ENCODE results near the gene BCS1L.
A peak's percentile ranks its signal among the peaks of the same experiment; 100 is the strongest.
"Not testable (repeated sequence)": the region's sequence is repeated elsewhere in the genome, so short reads cannot be mapped to it uniquely, and the experiment has no call there.

The BCS1L gene

DNA sequence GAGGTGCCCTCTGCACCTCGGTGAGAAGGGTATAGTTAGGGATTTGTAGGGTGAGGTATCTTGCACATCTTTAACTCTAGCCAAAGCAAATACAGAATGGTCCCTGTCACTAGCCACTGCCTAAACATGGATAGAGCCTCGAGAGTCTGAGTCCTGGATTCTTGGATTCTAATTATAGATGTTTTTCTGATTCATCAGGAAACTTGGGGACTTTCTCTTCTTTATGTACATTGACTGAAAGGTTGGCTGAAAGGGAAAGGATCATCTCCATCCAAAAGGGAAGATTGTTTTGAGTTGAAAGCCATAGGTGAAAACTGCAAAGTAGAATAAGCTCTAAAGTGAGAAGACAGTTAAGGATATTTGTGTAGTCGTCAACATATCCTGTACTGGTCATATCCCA, 20.6 kb downstream of the BCS1L start:
- H3K4me3 ChIP-seq = no peak overlapping the region
- no peak for TF ChIP-seq Cebpa-rat (IDR thresholded peaks at IDR 0.05)
- no peak overlapping the region for H3K4me2 ChIP-seq
- H4K20me1 ChIP-seq = no peaks in the 10 kb centered on the region
- no peaks in the 10 kb centered on the region for H3K9me3 ChIP-seq
- H3K9ac ChIP-seq = no peak overlapping the region
- peaks cover 8% of the 10 kb centered on the region; the same call in 1 of the 2 replicates for H3K36me3 ChIP-seq
- H3K27me3 ChIP-seq = no peaks in the 10 kb centered on the region
- no peak overlapping the region for H3K27ac ChIP-seq
- H3K4me1 ChIP-seq = no peaks in the 10 kb centered on the region

DNA sequence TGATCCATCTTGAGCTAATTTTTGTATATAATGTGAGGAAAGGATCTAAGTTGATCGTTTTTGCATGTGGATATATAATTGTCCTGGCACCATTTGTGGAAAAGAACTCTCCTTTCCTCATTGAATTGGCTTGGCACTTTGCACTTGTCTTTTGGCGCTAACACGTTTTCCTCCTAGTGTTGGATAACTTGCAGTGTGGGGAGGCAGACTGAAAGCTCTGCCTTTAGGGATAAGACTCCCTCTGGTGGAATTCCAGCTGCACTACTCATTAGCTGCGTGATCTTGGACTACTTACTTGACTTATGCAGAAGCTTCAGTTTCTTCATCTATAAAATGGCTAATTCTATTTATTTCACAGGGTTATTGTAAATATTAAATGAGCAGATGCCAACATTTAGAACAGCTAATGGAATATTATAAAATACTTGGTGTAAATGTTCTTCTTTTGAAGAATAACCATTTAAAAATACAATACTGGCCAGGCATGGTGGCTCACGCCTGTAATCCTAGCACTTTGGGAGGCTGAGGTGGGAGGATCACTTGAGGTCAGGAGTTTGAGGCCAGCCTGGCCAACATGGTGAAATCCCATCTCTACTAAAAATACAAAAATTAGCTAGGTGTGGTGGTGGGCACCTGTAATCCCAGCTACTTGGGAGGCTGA, 28.0 kb downstream of the BCS1L start:
- H3K27me3 ChIP-seq, H3K9me3 ChIP-seq, H4K20me1 ChIP-seq, H3K36me3 ChIP-seq, H3K9ac ChIP-seq, H3K4me1 ChIP-seq, H3K4me3 ChIP-seq, H3K4me2 ChIP-seq, H3K27ac ChIP-seq: not testable (repeated sequence)

DNA sequence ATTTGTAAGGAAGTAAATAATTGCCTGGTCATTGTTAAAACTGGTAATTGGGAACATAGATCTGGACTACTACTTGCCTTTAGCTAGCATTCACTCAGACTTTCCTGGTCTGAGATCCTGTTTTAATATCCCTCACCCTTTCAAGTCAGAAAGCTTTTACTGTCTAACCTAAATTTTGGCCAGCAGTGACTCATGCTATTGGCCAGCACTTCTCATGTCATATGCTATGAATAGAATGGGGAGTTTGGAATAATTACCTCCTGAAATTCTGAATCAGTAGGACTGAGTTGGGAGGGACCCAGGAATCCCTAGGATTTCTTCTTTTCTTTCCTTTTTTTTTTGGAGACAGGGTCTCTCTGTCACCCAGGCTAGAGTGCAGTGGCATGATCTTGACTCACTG, 31.8 kb downstream of the BCS1L start:
- no peak overlapping the region for H3K4me3 ChIP-seq
- no peaks in the 10 kb centered on the region for H3K4me1 ChIP-seq
- no peak overlapping the region for H3K9ac ChIP-seq
- no peaks in the 10 kb centered on the region for H3K9me3 ChIP-seq
- H3K4me2 ChIP-seq = no peak overlapping the region
- TF ChIP-seq Cebpa-rat (IDR thresholded peaks at IDR 0.05) = no peak
- H4K20me1 ChIP-seq = no peaks in the 10 kb centered on the region
- H3K36me3 ChIP-seq = peaks cover 20% of the 10 kb centered on the region; the same call in 1 of the 2 replicates
- H3K27me3 ChIP-seq = no peaks in the 10 kb centered on the region
- no peak overlapping the region for H3K27ac ChIP-seq

DNA sequence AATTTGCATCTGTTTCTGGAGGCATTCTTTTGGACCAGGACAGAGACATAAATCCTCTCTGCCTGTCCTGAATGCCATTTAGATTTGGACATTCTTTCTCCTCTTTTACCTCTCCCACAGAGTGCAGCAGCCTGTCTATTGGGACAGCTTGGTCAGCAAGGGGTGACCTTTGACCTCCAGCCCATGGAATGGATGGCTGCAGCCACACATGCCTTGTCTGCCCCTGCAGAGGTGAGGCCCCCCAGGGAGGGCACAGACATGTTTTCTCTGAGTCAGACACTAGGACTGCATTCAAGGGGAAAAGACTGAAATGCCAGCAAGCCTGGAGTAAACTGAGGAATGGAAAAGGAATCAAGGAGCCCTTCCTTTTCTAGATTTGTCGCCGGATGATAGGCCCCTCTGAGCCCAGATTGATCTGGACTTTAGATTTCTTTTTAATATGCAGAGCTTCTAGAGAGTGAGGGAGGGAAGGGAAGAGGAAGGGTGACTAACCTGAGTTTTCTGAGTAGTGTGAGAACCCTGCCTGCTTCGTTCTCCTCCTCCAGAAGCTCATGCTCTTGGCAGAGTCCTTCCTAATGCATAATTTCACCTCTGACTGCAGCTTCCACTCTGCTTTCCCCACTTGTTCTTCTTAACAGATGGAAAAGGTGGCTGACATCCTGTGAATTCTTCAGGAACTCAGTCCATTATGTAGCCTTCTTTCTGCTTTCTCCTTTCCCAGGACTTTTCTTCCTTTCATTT, 35.1 kb downstream of the BCS1L start:
- Histone ChIP-seq H4K20me1 (no peaks in the 10 kb centered on the region), H3K4me1 (no peaks in the 10 kb centered on the region), H3K36me3 (peaks cover 20% of the 10 kb centered on the region; the same call in 1 of the 2 replicates), H3K4me3 (no peak overlapping the region), H3K4me2 (no peak overlapping the region), H3K9me3 (no peaks in the 10 kb centered on the region), H3K9ac (no peak overlapping the region), H3K27me3 (no peaks in the 10 kb centered on the region), H3K27ac (no peak overlapping the region)
- TF ChIP-seq Cebpa-rat (IDR thresholded peaks at IDR 0.05) = no peak

DNA sequence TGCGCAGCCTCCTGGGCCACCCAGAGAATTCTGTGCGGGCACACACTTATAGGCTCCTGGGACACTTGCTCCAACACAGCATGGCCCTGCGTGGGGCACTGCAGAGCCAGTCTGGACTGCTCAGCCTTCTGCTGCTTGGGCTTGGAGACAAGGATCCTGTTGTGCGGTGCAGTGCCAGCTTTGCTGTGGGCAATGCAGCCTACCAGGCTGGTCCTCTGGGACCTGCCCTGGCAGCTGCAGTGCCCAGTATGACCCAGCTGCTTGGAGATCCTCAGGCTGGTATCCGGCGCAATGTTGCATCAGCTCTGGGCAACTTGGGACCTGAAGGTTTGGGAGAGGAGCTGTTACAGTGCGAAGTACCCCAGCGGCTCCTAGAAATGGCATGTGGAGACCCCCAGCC, 39.4 kb downstream of the BCS1L start:
- H3K27me3 ChIP-seq = no peaks in the 10 kb centered on the region
- H3K4me3 ChIP-seq = no peak overlapping the region
- H3K4me1 ChIP-seq = no peaks in the 10 kb centered on the region
- H3K4me2 ChIP-seq = no peak overlapping the region
- TF ChIP-seq Cebpa-rat (IDR thresholded peaks at IDR 0.05) = no peak
- H3K27ac ChIP-seq = no peak overlapping the region
- no peak overlapping the region for H3K9ac ChIP-seq
- H3K36me3 ChIP-seq = peaks cover 9% of the 10 kb centered on the region; the same call in 1 of the 2 replicates
- no peaks in the 10 kb centered on the region for H4K20me1 ChIP-seq
- no peaks in the 10 kb centered on the region for H3K9me3 ChIP-seq

DNA sequence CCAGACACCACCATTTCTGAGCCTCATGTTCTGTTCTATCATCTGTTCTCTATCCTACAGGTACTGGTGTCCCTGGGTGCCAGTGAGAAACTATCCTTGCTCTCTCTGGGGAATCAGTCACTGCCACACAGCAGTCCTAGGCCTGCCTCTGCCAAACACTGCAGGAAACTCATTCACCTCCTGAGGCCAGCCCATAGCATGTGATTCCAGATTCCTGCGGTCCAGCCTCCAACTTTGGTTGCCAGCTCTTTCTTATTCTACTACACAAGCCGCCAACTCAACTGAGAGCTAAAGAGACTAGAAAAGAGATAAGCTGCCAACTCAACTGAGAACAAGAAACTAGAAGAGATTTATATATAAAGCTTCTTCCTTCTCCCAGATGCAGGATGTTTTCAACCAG, 42.3 kb downstream of the BCS1L start:
- Histone ChIP-seq H3K27ac (no peak overlapping the region), H3K9ac (no peak overlapping the region), H3K4me1 (no peaks in the 10 kb centered on the region), H3K9me3 (no peaks in the 10 kb centered on the region), H3K4me2 (no peak overlapping the region), H3K4me3 (no peak overlapping the region), H3K27me3 (no peaks in the 10 kb centered on the region), H3K36me3 (no peaks in the 10 kb centered on the region), H4K20me1 (no peaks in the 10 kb centered on the region)
- no peak for TF ChIP-seq Cebpa-rat (IDR thresholded peaks at IDR 0.05)

DNA sequence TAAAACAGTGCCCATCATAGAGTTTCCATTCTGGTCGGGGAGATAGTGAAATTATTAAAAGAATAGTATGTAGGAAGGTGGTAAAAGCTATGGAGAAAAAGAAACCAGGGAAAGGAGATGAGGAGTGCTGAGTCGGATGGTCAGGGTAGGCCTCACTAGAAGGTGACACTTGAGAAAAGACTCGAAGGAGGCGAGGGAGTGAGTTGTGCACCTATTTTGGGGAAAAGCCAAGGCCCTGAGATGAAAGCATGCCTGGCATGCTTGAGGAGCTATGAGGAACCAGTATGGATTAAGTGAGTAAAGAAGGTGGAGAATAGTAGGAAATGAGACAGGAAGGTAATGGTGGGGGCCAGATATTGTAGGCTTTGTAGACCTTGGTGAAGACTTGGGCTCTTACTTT, 43.9 kb downstream of the BCS1L start:
- no peak overlapping the region for H3K4me3 ChIP-seq
- no peak overlapping the region for H3K4me2 ChIP-seq
- H3K36me3 ChIP-seq = no peaks in the 10 kb centered on the region
- no peaks in the 10 kb centered on the region for H3K27me3 ChIP-seq
- no peaks in the 10 kb centered on the region for H3K9me3 ChIP-seq
- H3K4me1 ChIP-seq = no peaks in the 10 kb centered on the region
- TF ChIP-seq Cebpa-rat (IDR thresholded peaks at IDR 0.05) = no peak
- H3K9ac ChIP-seq = no peak overlapping the region
- H3K27ac ChIP-seq = no peak overlapping the region
- H4K20me1 ChIP-seq = no peaks in the 10 kb centered on the region

DNA sequence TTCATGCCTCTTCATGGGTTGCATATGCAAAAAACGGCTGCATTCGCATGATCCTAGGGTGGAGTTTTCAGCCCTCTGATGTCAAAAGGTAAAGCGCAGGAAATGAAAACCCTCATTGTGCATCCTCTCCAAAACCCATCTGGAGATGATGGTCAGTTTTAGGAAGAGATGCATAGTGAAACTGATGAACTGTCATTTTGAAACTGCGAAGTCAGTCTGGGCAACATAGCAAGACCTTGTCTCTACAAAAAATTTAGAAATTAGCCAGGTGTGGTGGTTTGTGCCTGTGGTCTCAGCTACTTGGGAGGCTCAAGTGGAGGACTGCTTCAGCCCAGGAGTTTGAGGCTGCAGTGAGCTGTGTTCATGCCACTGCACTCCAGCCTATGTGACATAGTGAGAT, 48.6 kb downstream of the BCS1L start:
- H3K36me3 ChIP-seq = no peaks in the 10 kb centered on the region
- H3K4me2 ChIP-seq = no peak overlapping the region
- H3K4me1 ChIP-seq = peaks cover 15% of the 10 kb centered on the region
- H3K4me3 ChIP-seq = no peak overlapping the region
- no peaks in the 10 kb centered on the region for H3K9me3 ChIP-seq
- TF ChIP-seq Cebpa-rat (IDR thresholded peaks at IDR 0.05) = no peak
- H4K20me1 ChIP-seq = peaks cover 4% of the 10 kb centered on the region; the same call in 1 of the 2 replicates
- H3K27me3 ChIP-seq = no peaks in the 10 kb centered on the region
- H3K27ac ChIP-seq = no peak overlapping the region
- H3K9ac ChIP-seq = no peak overlapping the region

DNA sequence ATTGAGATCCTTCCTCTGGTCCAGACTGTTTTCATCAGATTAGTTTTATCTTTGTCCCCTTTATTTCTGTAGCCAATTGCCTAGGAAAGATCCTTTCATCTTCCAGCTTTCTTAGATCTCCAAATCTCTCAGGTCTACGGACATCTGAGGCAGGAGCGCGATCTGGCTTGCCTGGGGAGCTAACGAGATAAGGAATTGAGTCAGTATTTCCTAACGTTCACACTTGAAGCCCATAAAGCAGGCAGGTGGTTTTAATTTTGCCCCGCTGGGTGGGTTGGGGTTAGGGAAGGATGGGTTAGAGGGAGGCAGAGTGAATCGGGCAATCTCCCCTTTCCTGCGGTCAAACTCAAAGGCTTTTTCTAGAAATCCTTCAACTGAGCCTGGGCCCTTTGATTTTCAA, 50.4 kb downstream of the BCS1L start:
- H3K9me3 ChIP-seq = no peaks in the 10 kb centered on the region
- H3K36me3 ChIP-seq = no peaks in the 10 kb centered on the region
- H3K27me3 ChIP-seq = no peaks in the 10 kb centered on the region
- peaks cover 17% of the 10 kb centered on the region; the same call in 1 of the 2 replicates for H4K20me1 ChIP-seq
- no peak overlapping the region for H3K4me3 ChIP-seq
- no peak overlapping the region for H3K4me2 ChIP-seq
- H3K27ac ChIP-seq = no peak overlapping the region
- H3K9ac ChIP-seq = no peak overlapping the region
- peaks cover 21% of the 10 kb centered on the region for H3K4me1 ChIP-seq
- TF ChIP-seq Cebpa-rat (IDR thresholded peaks at IDR 0.05) = no peak

DNA sequence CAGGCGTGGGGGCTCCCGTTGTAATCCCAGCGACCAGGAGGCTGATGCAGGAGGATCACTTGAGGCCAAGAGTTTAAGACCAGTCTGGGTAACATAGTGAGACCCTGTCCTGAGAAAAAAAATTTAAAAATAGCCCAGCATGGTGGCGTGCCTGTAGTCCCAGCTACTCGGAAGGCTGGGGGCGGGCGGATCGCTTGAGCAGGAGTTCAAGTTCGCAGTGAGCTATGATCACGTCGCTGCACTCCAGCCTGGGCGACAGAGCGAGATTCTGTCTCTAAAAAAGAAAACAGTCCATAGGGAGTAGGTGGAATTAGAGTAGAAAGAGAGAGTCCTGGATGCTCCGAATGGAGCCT, 50.8 kb downstream of the BCS1L start:
- Histone ChIP-seq H3K27ac (no peak overlapping the region), H3K9ac (no peak overlapping the region), H3K4me3 (peak overlapping the region; percentile 99; the same call in 1 of the 2 replicates), H3K36me3 (peaks cover 2% of the 10 kb centered on the region), H3K4me1 (peaks cover 21% of the 10 kb centered on the region), H3K4me2 (peak overlapping the region; percentile 82), H3K27me3 (no peaks in the 10 kb centered on the region), H4K20me1 (peaks cover 18% of the 10 kb centered on the region; the same call in 1 of the 2 replicates), H3K9me3 (no peaks in the 10 kb centered on the region)
- no peak for TF ChIP-seq Cebpa-rat (IDR thresholded peaks at IDR 0.05)

All from BLaER1 (cell line).